ENCODE data around the gene C2orf76. TPM values are rescaled to one million over a fixed set of nuclear protein-coding genes. Genes with fewer than 3 reads are reported as not detected.

C2orf76 gene
- polyA plus RNA-seq, 1 donor from 2014 or later: 37.7 TPM

DNA sequence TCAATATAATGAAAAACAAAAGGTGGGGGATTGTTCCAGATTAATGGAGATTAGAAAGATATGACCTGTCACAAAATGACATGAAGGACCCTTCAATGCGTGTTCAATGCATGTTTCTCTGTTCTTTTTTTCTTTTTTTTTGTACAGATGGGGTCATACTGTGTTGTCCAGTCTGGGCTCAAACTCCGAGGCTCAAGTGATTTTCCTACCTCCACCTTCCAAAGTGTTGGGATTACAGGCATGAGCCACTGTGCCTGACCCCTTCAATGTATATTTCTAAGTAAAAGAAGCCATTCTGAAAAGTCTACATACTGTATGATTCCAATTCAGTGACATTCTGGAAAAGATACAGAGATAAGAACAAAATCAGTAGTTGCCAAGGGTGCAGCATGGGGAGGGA is 32.8 kb downstream of the C2orf76 start:
- Histone ChIP-seq H4K20me1 (ENCODE audit: insufficient read depth) (no peaks in the 10 kb centered on the region), H2AFZ (ENCODE audit: low read depth, low read length) (no peak overlapping the region), H3K9ac (ENCODE audit: low read length) (no peak overlapping the region), H3K4me2 (ENCODE audit: low read length) (no peak overlapping the region), H3K27ac (ENCODE audit: low read length) (no peak overlapping the region), H3K27me3 (ENCODE audit: insufficient read depth, low read depth, low read length) (no peaks in the 10 kb centered on the region), H3K36me3 (ENCODE audit: insufficient read depth, low read length) (no peaks in the 10 kb centered on the region), H3K9me3 (ENCODE audit: low read length) (no peaks in the 10 kb centered on the region), H3K4me3 (ENCODE audit: low read length) (no peak overlapping the region), H3K9me2 (ENCODE audit: insufficient read depth, low read length) (no peaks in the 10 kb centered on the region), H3F3A (ENCODE audit: insufficient read depth, low read length, poor library complexity, severe bottlenecking) (no peaks in the 10 kb centered on the region), H3K79me2 (replicated peaks; ENCODE audit: insufficient read depth, low read length) (no peaks in the 10 kb centered on the region)
- TF ChIP-seq EZH2 (IDR thresholded peaks at IDR 0.05; ENCODE audit: borderline replicate concordance, insufficient read depth, low read length, poor library complexity, severe bottlenecking) (no peak), TAF1 (IDR thresholded peaks at IDR 0.05; ENCODE audit: low read depth) (no peak), EP300 (conservative IDR thresholded peaks at IDR 0.05; ENCODE audit: poor library complexity, severe bottlenecking) (no peak), RAD21 (conservative IDR thresholded peaks at IDR 0.05) (no peak), POLR2AphosphoS5 (IDR thresholded peaks at IDR 0.05) (no peak), REST (IDR thresholded peaks at IDR 0.05; ENCODE audit: borderline replicate concordance) (no peak), MXI1 (conservative IDR thresholded peaks at IDR 0.05; ENCODE audit: poor library complexity, severe bottlenecking) (no peak)
- TF ChIP-seq, protein P1, sequence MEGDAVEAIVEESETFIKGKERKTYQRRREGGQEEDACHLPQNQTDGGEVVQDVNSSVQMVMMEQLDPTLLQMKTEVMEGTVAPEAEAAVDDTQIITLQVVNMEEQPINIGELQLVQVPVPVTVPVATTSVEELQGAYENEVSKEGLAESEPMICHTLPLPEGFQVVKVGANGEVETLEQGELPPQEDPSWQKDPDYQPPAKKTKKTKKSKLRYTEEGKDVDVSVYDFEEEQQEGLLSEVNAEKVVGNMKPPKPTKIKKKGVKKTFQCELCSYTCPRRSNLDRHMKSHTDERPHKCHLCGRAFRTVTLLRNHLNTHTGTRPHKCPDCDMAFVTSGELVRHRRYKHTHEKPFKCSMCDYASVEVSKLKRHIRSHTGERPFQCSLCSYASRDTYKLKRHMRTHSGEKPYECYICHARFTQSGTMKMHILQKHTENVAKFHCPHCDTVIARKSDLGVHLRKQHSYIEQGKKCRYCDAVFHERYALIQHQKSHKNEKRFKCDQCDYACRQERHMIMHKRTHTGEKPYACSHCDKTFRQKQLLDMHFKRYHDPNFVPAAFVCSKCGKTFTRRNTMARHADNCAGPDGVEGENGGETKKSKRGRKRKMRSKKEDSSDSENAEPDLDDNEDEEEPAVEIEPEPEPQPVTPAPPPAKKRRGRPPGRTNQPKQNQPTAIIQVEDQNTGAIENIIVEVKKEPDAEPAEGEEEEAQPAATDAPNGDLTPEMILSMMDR (IDR thresholded peaks at IDR 0.05; ENCODE audit: poor library complexity, severe bottlenecking): no peak

GRCh38 chr2:119333360-119333759 is 33.3 kb downstream of the C2orf76 start:
- Histone ChIP-seq H3K4me2 (ENCODE audit: low read length) (no peak overlapping the region), H3K27me3 (ENCODE audit: insufficient read depth, low read depth, low read length) (no peaks in the 10 kb centered on the region), H3K9ac (ENCODE audit: low read length) (no peak overlapping the region), H3F3A (ENCODE audit: insufficient read depth, low read length, poor library complexity, severe bottlenecking) (no peaks in the 10 kb centered on the region), H3K9me3 (ENCODE audit: low read length) (no peaks in the 10 kb centered on the region), H3K36me3 (ENCODE audit: insufficient read depth, low read length) (no peaks in the 10 kb centered on the region), H2AFZ (ENCODE audit: low read depth, low read length) (no peak overlapping the region), H3K79me2 (replicated peaks; ENCODE audit: insufficient read depth, low read length) (no peaks in the 10 kb centered on the region), H3K9me2 (ENCODE audit: insufficient read depth, low read length) (no peaks in the 10 kb centered on the region), H3K27ac (ENCODE audit: low read length) (no peak overlapping the region), H3K4me3 (ENCODE audit: low read length) (no peak overlapping the region), H4K20me1 (ENCODE audit: insufficient read depth) (no peaks in the 10 kb centered on the region)
- TF ChIP-seq SMC3 (conservative IDR thresholded peaks at IDR 0.05; ENCODE audit: poor library complexity) (no peak), REST (IDR thresholded peaks at IDR 0.05; ENCODE audit: borderline replicate concordance) (no peak), RAD21 (conservative IDR thresholded peaks at IDR 0.05) (no peak), EP300 (conservative IDR thresholded peaks at IDR 0.05; ENCODE audit: poor library complexity, severe bottlenecking) (no peak)
